B cell (primary cell): ENCODE measurements around the gene MYZAP. TPM values are rescaled to one million over a fixed set of nuclear protein-coding genes. Genes with fewer than 3 reads are reported as not detected.

Experiments
- ATAC-seq: fragments of 200-7000 bp; cut with Tn5 transposase; one replicate; pipeline ENCODE4 v1.10.0; 2021; ENCODE audit warnings: low read depth, mild to moderate bottlenecking, moderate number of reproducible peaks, moderate library complexity
- CTCF ChIA-PET: fragments of 350-600 bp; sonication (Branson Sonifier 250); formaldehyde crosslinking; loops from one replicate; lab custom pipeline; 2021; ENCODE audit warnings: antibody characterized with exemption, inconsistent platforms; lab: Charles Lee
- POLR2A ChIA-PET: fragments of 350-600 bp; sonication (Branson Sonifier 250); formaldehyde crosslinking; loops from one replicate; lab custom pipeline; 2021; ENCODE audit warnings: antibody characterized with exemption; lab: Charles Lee
- DNase-seq: peaks from one replicate; pipeline ENCODE4 v3.0.0; 2013
- H2AFZ ChIP-seq: 2 replicates; pipeline ENCODE4 v1.6.1; 2012; ENCODE audit warnings: mild to moderate bottlenecking, low read depth, low read length; ENCODE audit not compliant: insufficient read depth, poor library complexity, severe bottlenecking
- H3K27ac ChIP-seq, 2 donors: 1 replicate in 1 of 2; 2 replicates in 1 of 2; pipeline ENCODE4 v1.5.1; 2012 to 2013; ENCODE audit warnings: low read length in 2 of 2, mild to moderate bottlenecking in 2 of 2, moderate library complexity in 1 of 2
- H3K27me3 ChIP-seq, 4 experiments: fragments of 200-600 bp in 1 of 4; sonication (generic) in 1 of 4; replicated peaks in 1 of 4; 1 replicate in 2 of 4; 2 replicates in 2 of 4; pipeline versions ENCODE4 v1.6.1 to v1.7.0; 2013 to 2016; ENCODE audit warnings: low read length in 3 of 4, mild to moderate bottlenecking in 2 of 4, mixed read lengths in 1 of 4, moderate library complexity in 1 of 4; ENCODE audit not compliant: insufficient read depth in 4 of 4, control insufficient read depth in 3 of 4; ENCODE audit errors: control extremely low read depth in 1 of 4
- H3K36me3 ChIP-seq, 2 experiments: replicated peaks in 1 of 2; 1 replicate in 1 of 2; 2 replicates in 1 of 2; pipeline versions ENCODE4 v1.6.1 to v1.7.1; 2013; ENCODE audit warnings: low read length in 1 of 2; ENCODE audit not compliant: insufficient read depth in 2 of 2, control insufficient read depth in 1 of 2; ENCODE audit errors: control extremely low read depth in 1 of 2, extremely low read depth in 1 of 2
- H3K4me1 ChIP-seq, 2 donors: fragments of 200-600 bp in 1 of 2; sonication (generic) in 1 of 2; 1 replicate in 1 of 2; 2 replicates in 1 of 2; pipeline versions ENCODE4 v1.5.1 to v1.6.1; 2013 to 2017; ENCODE audit warnings: low read length in 2 of 2; ENCODE audit not compliant: control insufficient read depth in 2 of 2, insufficient read depth in 2 of 2
- H3K4me2 ChIP-seq: replicated peaks from 2 replicates; pipeline ENCODE3; 2012; ENCODE audit warnings: mild to moderate bottlenecking, low read depth, low read length; ENCODE audit not compliant: poor library complexity, severe bottlenecking
- H3K4me3 ChIP-seq, 5 experiments: fragments of 200-600 bp in 1 of 5; sonication (generic) in 1 of 5; 1 replicate in 3 of 5; 2 replicates in 2 of 5; pipeline versions ENCODE4 v1.5.1 to v1.7.0; 2011 to 2016; ENCODE audit warnings: low read length in 4 of 5, mild to moderate bottlenecking in 4 of 5, low read depth in 2 of 5, control low read depth in 1 of 5, moderate library complexity in 1 of 5; ENCODE audit not compliant: insufficient read depth in 1 of 5; ENCODE audit errors: control extremely low read depth in 1 of 5, extremely low read depth in 1 of 5
- H3K79me2 ChIP-seq: fragments of 200-600 bp; sonication (generic); one replicate; pipeline ENCODE4 v1.6.0; 2016; ENCODE audit warnings: low read length; ENCODE audit not compliant: control insufficient read depth, insufficient read depth
- H3K9ac ChIP-seq: fragments of 200-600 bp; sonication (generic); 2 replicates; pipeline ENCODE4 v1.6.1; 2017; ENCODE audit warnings: mild to moderate bottlenecking, low read length, moderate library complexity
- H3K9me3 ChIP-seq, 3 donors: one replicate each; pipeline versions ENCODE4 v1.6.1 to v1.7.1; 2013; ENCODE audit warnings: low read length in 2 of 3; ENCODE audit not compliant: control insufficient read depth in 2 of 3, insufficient read depth in 1 of 3; ENCODE audit errors: control extremely low read depth in 1 of 3
- H4K20me1 ChIP-seq: 2 replicates; pipeline ENCODE4 v1.6.0; 2012; ENCODE audit warnings: mild to moderate bottlenecking, low read length; ENCODE audit not compliant: insufficient read depth, control insufficient read depth, poor library complexity, severe bottlenecking
- H3K27ac Mint-ChIP-seq: one replicate; pipeline ENCODE4 v1.8.0; 2021; ENCODE audit warnings: mixed read lengths
- H3K27me3 Mint-ChIP-seq: one replicate; pipeline ENCODE4 v1.8.0; 2021; ENCODE audit warnings: mixed read lengths
- H3K4me1 Mint-ChIP-seq: one replicate; pipeline ENCODE4 v1.8.0; 2021; ENCODE audit warnings: mixed read lengths
- H3K4me3 Mint-ChIP-seq: one replicate; pipeline ENCODE4 v1.8.0; 2021; ENCODE audit warnings: mixed read lengths
- H3K9me3 Mint-ChIP-seq: one replicate; pipeline ENCODE4 v1.8.0; 2022; ENCODE audit warnings: mixed read lengths; ENCODE audit not compliant: insufficient read depth
- CTCF ChIP-seq: fragments of 200-600 bp; IDR thresholded peaks from one replicate; pipeline ENCODE4 v1.8.0; 2022; ENCODE audit warnings: antibody characterized with exemption, mild to moderate bottlenecking
- EZH2 ChIP-seq: IDR thresholded peaks from 2 replicates; pipeline ENCODE4 v1.6.1; 2012; ENCODE audit warnings: borderline replicate concordance, low read depth, mild to moderate bottlenecking, moderate library complexity, low read length; ENCODE audit not compliant: insufficient read depth, poor library complexity, severe bottlenecking
- WGBS: methylation state at CpG from one replicate; pipeline ENCODE4 v1.1.5; 2013; ENCODE audit warnings: missing lambda C conversion rate; ENCODE audit not compliant: insufficient coverage; 5-methylcytosine and 5-hydroxymethylcytosine counted together
- intact Hi-C: fragments of 100-400 bp; cut with micrococcal nuclease; formaldehyde crosslinking; loops from one replicate; pipeline ENCODE4 v1.10.0; 2022
- polyA plus RNA-seq: library from polyadenylated mRNA; depleted of rRNA; stranded (reverse); fragments of >200 nt; gene quantifications from 2 replicates; pipeline ENCODE4 v1.2.3, GENCODE V29; 2012
- total RNA-seq, 2 donors: library from RNA; stranded (reverse); fragments of 120-200 nt in 1 of 2; gene quantifications; 1 replicate in 1 of 2; 2 replicates in 1 of 2; pipeline versions ENCODE4 v1.2.3 to v1.2.4, GENCODE V29; 2013 to 2022

MYZAP gene
- total and polyA plus RNA-seq, 2 donors (not counting 1 experiment from before 2014, with no cell fraction given), result 1.0 to 2.8 TPM

GRCh38 chr15:57618325-57618724 lies 26.6 kb downstream of the MYZAP start:
- no peaks in the 10 kb centered on the region for H3K27me3 ChIP-seq
- intact Hi-C loops, result no loop called here
- Mint-ChIP-seq H3K9me3 (no peaks in the 10 kb centered on the region), H3K27me3 (peaks cover 6% of the 10 kb centered on the region), H3K4me1 (no peaks in the 10 kb centered on the region), H3K27ac (no peak overlapping the region), H3K4me3 (no peak overlapping the region)
- no peaks in the 10 kb centered on the region for H3K4me1 ChIP-seq
- DNase-seq, result no peak
- ChIA-PET POLR2A (no interaction called here), CTCF (interaction anchor here (1.1 kb wide), 1 partner anchor 28 kb away, joined by 3 read pairs; no protein-coding TSS in a partner anchor)
- TF ChIP-seq EZH2, result no peak
- TF ChIP-seq CTCF, result no peak
- H3K9ac ChIP-seq, result no peak overlapping the region
- H3K9me3 ChIP-seq, result no peaks in the 10 kb centered on the region
- H3K4me2 ChIP-seq, result no peak overlapping the region
- H3K4me3 ChIP-seq, result no peak overlapping the region
- no peaks in the 10 kb centered on the region for H3K79me2 ChIP-seq
- no peaks in the 10 kb centered on the region for H3K36me3 ChIP-seq
- H3K27ac ChIP-seq, result no peak overlapping the region
- no CpG with 5 or more reads among the region's 1 CpG for WGBS
- no peak for ATAC-seq
- no peaks in the 10 kb centered on the region for H4K20me1 ChIP-seq
- H2AFZ ChIP-seq, result no peak overlapping the region

GRCh38 chr15:57619746-57620145 lies 28.0 kb downstream of the MYZAP start:
- ChIA-PET POLR2A (no interaction called here), CTCF (interaction anchor here (1.0 kb wide), 1 partner anchor 17 kb away, joined by 3 read pairs; no protein-coding TSS in a partner anchor)
- no peaks in the 10 kb centered on the region for H3K9me3 Mint-ChIP-seq
- H3K79me2 ChIP-seq, result no peaks in the 10 kb centered on the region
- peaks cover 4% of the 10 kb centered on the region for H3K27me3 Mint-ChIP-seq
- H3K4me1 Mint-ChIP-seq, result no peaks in the 10 kb centered on the region
- H3K36me3 ChIP-seq, result no peaks in the 10 kb centered on the region
- no peak overlapping the region for H3K27ac ChIP-seq
- no peak for TF ChIP-seq EZH2
- H3K27ac Mint-ChIP-seq, result no peak overlapping the region
- no peak overlapping the region for H3K4me3 Mint-ChIP-seq
- no peak overlapping the region for H2AFZ ChIP-seq
- H3K4me3 ChIP-seq, result no peak overlapping the region
- ATAC-seq, result no peak
- 100% methylated on average over 1 of the region's 3 CpGs for WGBS
- DNase-seq, result no peak
- H3K9ac ChIP-seq, result no peak overlapping the region
- H3K27me3 ChIP-seq, result no peaks in the 10 kb centered on the region
- no peaks in the 10 kb centered on the region for H3K4me1 ChIP-seq
- no peak overlapping the region for H3K4me2 ChIP-seq
- H3K9me3 ChIP-seq, result no peaks in the 10 kb centered on the region
- intact Hi-C loops, result no loop called here
- H4K20me1 ChIP-seq, result no peaks in the 10 kb centered on the region
